ENCODE measurements around the gene ERC1. TPM values are rescaled to one million over a fixed set of nuclear protein-coding genes. Genes with fewer than 3 reads are reported as not detected.

Gene ERC1
- total and polyA plus RNA-seq, 2 donors (not counting 1 experiment from before 2014, with no cell fraction given) = 19.7 to 34.5 TPM

GRCh38 chr12:1439201-1439600 lies 448.2 kb downstream of the ERC1 start:
- H3K36me3 ChIP-seq (ENCODE audit: control insufficient read depth, insufficient read depth, low read length) = no peaks in the 10 kb centered on the region
- H3K4me2 ChIP-seq (ENCODE audit: extremely low read depth, insufficient read depth, low read length) = no peak overlapping the region
- no peak overlapping the region for H2AFZ ChIP-seq (ENCODE audit: low read length)
- no peak overlapping the region for H3K27ac ChIP-seq (ENCODE audit: insufficient read depth, low read length)
- no peak overlapping the region for H3K4me3 ChIP-seq (replicated peaks in 1 of 4; ENCODE audit: control extremely low read depth in 1 of 4, insufficient read depth in 1 of 4, low read depth in 3 of 4, low read length in 4 of 4)
- H3K9me3 ChIP-seq (ENCODE audit: control insufficient read depth, insufficient read depth, low read depth, low read length) = no peaks in the 10 kb centered on the region
- no peak overlapping the region for H3K9ac ChIP-seq (ENCODE audit: insufficient read depth, low read length)
- no peak for DNase-seq (ENCODE audit: low read depth in 2 of 2)
- no peaks in the 10 kb centered on the region for H4K20me1 ChIP-seq (ENCODE audit: control insufficient read depth, extremely low read depth, insufficient read depth, low read length)
- H3K27me3 ChIP-seq (ENCODE audit: control insufficient read depth, insufficient read depth, low read length) = no peaks in the 10 kb centered on the region
- peaks cover 9% of the 10 kb centered on the region for H3K4me1 ChIP-seq (ENCODE audit: control insufficient read depth, extremely low read depth, insufficient read depth, low read length)
- TF ChIP-seq CTCF (conservative IDR thresholded peaks at IDR 0.05 in 1 of 2, IDR thresholded peaks at IDR 0.05 in 1 of 2; ENCODE audit: low read depth in 1 of 2, low read length in 2 of 2) = no peak
- TF ChIP-seq EZH2 (IDR thresholded peaks at IDR 0.05; ENCODE audit: low read length, missing control alignments) = no peak
- H3K79me2 ChIP-seq (ENCODE audit: control insufficient read depth, insufficient read depth, low read length) = no peaks in the 10 kb centered on the region

DNA sequence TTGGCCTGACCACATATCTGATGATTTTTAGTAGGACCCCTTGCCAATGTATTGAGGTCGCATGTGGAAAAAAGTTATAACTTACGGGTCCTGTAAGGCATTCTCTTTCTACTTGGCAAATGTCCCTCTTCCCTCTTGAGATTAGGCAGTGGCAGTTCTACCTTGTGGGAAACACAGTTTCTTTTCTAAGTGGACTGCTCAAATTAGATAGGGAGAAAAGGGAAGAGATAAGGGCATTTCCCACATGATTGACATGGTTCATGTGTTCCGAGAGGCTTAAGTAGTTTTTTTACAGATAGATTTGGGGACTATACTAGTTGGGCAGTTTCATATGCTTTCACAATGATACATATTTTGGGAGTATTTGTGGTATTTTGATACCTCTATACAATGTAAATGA lies 448.7 kb downstream of the ERC1 start:
- TF ChIP-seq CTCF (conservative IDR thresholded peaks at IDR 0.05 in 1 of 2, IDR thresholded peaks at IDR 0.05 in 1 of 2; ENCODE audit: low read depth in 1 of 2, low read length in 2 of 2) (no peak), EZH2 (IDR thresholded peaks at IDR 0.05; ENCODE audit: low read length, missing control alignments) (no peak)
- no peak for DNase-seq (ENCODE audit: low read depth in 2 of 2)

DNA sequence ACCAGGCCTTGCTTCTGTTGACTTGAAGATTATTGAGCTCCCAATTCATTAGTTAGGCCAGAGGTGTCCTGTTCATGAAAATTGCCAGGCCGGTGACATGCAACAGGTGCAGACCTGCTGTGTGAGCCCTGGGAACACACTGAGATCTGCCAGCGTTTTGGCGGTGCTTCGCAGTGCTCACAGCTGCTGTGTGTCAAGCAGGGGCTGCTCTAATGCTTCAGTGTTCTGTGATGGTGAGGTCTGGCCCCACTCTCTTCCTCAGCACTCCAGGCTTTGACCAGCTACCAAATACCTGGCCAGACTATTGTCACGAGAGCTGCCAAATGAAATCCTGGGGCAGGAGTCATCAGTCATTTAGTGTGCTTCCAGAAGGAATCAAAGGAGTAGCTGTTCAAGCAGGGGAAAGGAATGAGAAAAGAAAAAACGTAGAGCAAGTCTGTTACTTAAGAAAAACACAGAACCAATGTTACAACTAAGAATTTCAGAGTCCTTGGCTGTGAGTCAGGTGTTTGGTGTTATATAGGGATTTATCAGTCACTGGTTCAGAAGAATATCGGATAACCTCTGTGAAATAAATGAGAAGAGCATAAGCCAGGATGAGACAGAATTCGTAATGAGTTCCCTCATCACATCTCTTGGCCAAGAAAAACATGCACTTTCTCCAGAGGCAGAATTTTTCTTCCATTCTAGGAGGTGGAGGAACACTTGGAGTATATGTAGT lies 452.6 kb downstream of the ERC1 start:
- Histone ChIP-seq H3K9me3 (ENCODE audit: control insufficient read depth, insufficient read depth, low read depth, low read length) (no peaks in the 10 kb centered on the region), H3K79me2 (ENCODE audit: control insufficient read depth, insufficient read depth, low read length) (no peaks in the 10 kb centered on the region), H3K9ac (ENCODE audit: insufficient read depth, low read length) (peak overlapping the region; percentile 5), H3K36me3 (ENCODE audit: control insufficient read depth, insufficient read depth, low read length) (no peaks in the 10 kb centered on the region), H3K4me3 (replicated peaks in 1 of 4; ENCODE audit: control extremely low read depth in 1 of 4, insufficient read depth in 1 of 4, low read depth in 3 of 4, low read length in 4 of 4) (peak overlapping the region in 2 of 4 experiments; percentile 10 to 26), H3K27ac (ENCODE audit: insufficient read depth, low read length) (peak overlapping the region; percentile 24), H3K4me2 (ENCODE audit: extremely low read depth, insufficient read depth, low read length) (peak overlapping the region; percentile 76), H3K4me1 (ENCODE audit: control insufficient read depth, extremely low read depth, insufficient read depth, low read length) (peaks cover 7% of the 10 kb centered on the region), H4K20me1 (ENCODE audit: control insufficient read depth, extremely low read depth, insufficient read depth, low read length) (no peaks in the 10 kb centered on the region), H2AFZ (ENCODE audit: low read length) (no peak overlapping the region), H3K27me3 (ENCODE audit: control insufficient read depth, insufficient read depth, low read length) (no peaks in the 10 kb centered on the region)
- no peak for TF ChIP-seq CTCF (conservative IDR thresholded peaks at IDR 0.05 in 1 of 2, IDR thresholded peaks at IDR 0.05 in 1 of 2; ENCODE audit: low read depth in 1 of 2, low read length in 2 of 2)
- no peak for TF ChIP-seq EZH2 (IDR thresholded peaks at IDR 0.05; ENCODE audit: low read length, missing control alignments)
- peak; percentile 77 to 96 for DNase-seq (ENCODE audit: low read depth in 2 of 2)

More for the DNA sequence above, 448.7 kb downstream of the ERC1 start:
- Histone ChIP-seq H3K27ac (ENCODE audit: insufficient read depth, low read length) (no peak overlapping the region), H2AFZ (ENCODE audit: low read length) (no peak overlapping the region), H3K4me1 (ENCODE audit: control insufficient read depth, extremely low read depth, insufficient read depth, low read length) (peaks cover 9% of the 10 kb centered on the region), H3K36me3 (ENCODE audit: control insufficient read depth, insufficient read depth, low read length) (no peaks in the 10 kb centered on the region), H3K4me2 (ENCODE audit: extremely low read depth, insufficient read depth, low read length) (no peak overlapping the region), H3K27me3 (ENCODE audit: control insufficient read depth, insufficient read depth, low read length) (no peaks in the 10 kb centered on the region), H3K9ac (ENCODE audit: insufficient read depth, low read length) (no peak overlapping the region), H3K9me3 (ENCODE audit: control insufficient read depth, insufficient read depth, low read depth, low read length) (no peaks in the 10 kb centered on the region), H3K4me3 (replicated peaks in 1 of 4; ENCODE audit: control extremely low read depth in 1 of 4, insufficient read depth in 1 of 4, low read depth in 3 of 4, low read length in 4 of 4) (no peak overlapping the region), H3K79me2 (ENCODE audit: control insufficient read depth, insufficient read depth, low read length) (no peaks in the 10 kb centered on the region), H4K20me1 (ENCODE audit: control insufficient read depth, extremely low read depth, insufficient read depth, low read length) (no peaks in the 10 kb centered on the region)
